Ovary (tissue), 9 donors: ENCODE data around the gene PHC2. TPM values are rescaled to one million over a fixed set of nuclear protein-coding genes. Genes with fewer than 3 reads are reported as not detected.

ENCODE experiments used
- DNase-seq, 5 donors: peaks; one replicate each; pipeline ENCODE4 v3.0.0-alpha.2; 2019 to 2020
- H3K27ac ChIP-seq, 2 donors: fragments of 200-600 bp; one replicate each; pipeline versions ENCODE4 v1.5.1 to v1.8.0; 2019 to 2022
- H3K27me3 ChIP-seq: fragments of 200-600 bp; one replicate; pipeline ENCODE4 v1.8.0; 2022
- H3K36me3 ChIP-seq: fragments of 200-600 bp; sonication (generic); one replicate; pipeline ENCODE4 v1.5.1; 2019
- H3K4me1 ChIP-seq: one replicate; pipeline ENCODE4 v1.8.1; 2013; ENCODE audit warnings: mild to moderate bottlenecking, moderate library complexity; ENCODE audit not compliant: insufficient read depth
- H3K4me3 ChIP-seq: fragments of 200-600 bp; sonication (generic); one replicate; pipeline ENCODE4 v1.5.1; 2017
- H3K9me3 ChIP-seq, 2 donors: fragments of 200-600 bp in 1 of 2; sonication (generic) in 1 of 2; one replicate each; pipeline versions ENCODE4 v1.5.1 to v1.8.1; 2013 to 2019; ENCODE audit warnings: mild to moderate bottlenecking in 1 of 2, moderate library complexity in 1 of 2
- CTCF ChIP-seq, 3 donors: fragments of 450-650 bp in 2 of 3; fragments of 200-600 bp in 1 of 3; IDR thresholded peaks; one replicate each; pipeline versions ENCODE4 v1.5.1 to v1.8.0; 2016 to 2022; ENCODE audit warnings: antibody characterized with exemption in 3 of 3, mild to moderate bottlenecking in 1 of 3
- EP300 ChIP-seq: sonication (generic); formaldehyde crosslinking; IDR thresholded peaks from one replicate; pipeline ENCODE4 v1.6.1; 2017; ENCODE audit warnings: antibody characterized with exemption
- POLR2A ChIP-seq: fragments of 450-650 bp; IDR thresholded peaks from one replicate; pipeline ENCODE4 v1.6.1; 2017; ENCODE audit warnings: antibody characterized with exemption, mild to moderate bottlenecking, moderate library complexity
- WGBS, 3 donors: extraction: QIAGEN DNeasy Blood & Tissue Kit in 1 of 3; methylation state at CpG; one replicate each; pipeline versions ENCODE4 v1.1.5 to v1.1.7; 2013 to 2017; 5-methylcytosine and 5-hydroxymethylcytosine counted together
- intact Hi-C, 4 donors: fragments of 100-400 bp; cut with DNase I; formaldehyde crosslinking; loops; one replicate each; pipeline versions ENCODE4 v1.11.0 to v1.15.1; 2022 to 2023
- polyA plus RNA-seq, 2 donors: library from polyadenylated mRNA; stranded (reverse); fragments of 200-250 nt in 1 of 2; fragments of 350-450 nt in 1 of 2; fragmentation: Illumina TruSeq in 1 of 2; extraction: RNeasy Lipid Tissue Mini Kit (QIAGEN cat#74804) in 1 of 2; gene quantifications; one replicate each; pipeline ENCODE4 v1.2.3, GENCODE V29; 2013 to 2014
- total RNA-seq, 7 donors: library from RNA; depleted of rRNA in 2 of 7; stranded (reverse); fragments of >200 nt in 2 of 7; fragmentation: NEBNext Ultra II Directional in 3 of 7; extraction: Animal tissue kit (Norgen Biotek cat#: 25700) in 3 of 7; gene quantifications; one replicate each; pipeline versions ENCODE4 v1.1.0 to v1.2.4, GENCODE V29; 2016 to 2023
- donor health status: DM: no; HTN: no; CAD: no; lungs with moderate emphysema.
- donor health status: DM: no; HTN: no; CAD: no.
- donor health status: Bipolar disorder and iron deficiency.
- donor health status: DM: yes; HTN: yes; CAD: no.
- donor health status: DM: no; HTN: no; CAD: no.
- donor health status: DM: yes; HTN: yes; CAD: no.

The PHC2 gene
- total and polyA plus RNA-seq, 9 donors, result 52.3 to 101 (median 85.5) TPM

GRCh38 chr1:33397125-33397506 lies 33.8 kb downstream of the PHC2 start:
- Histone ChIP-seq H3K36me3 (no peaks in the 10 kb centered on the region), H3K4me3 (no peak overlapping the region), H3K27ac (no peak overlapping the region), H3K9me3 (no peaks in the 10 kb centered on the region), H3K27me3 (no peaks in the 10 kb centered on the region), H3K4me1 (peaks cover 7% of the 10 kb centered on the region)
- WGBS, 3 donors, result 46 to 75% (median 71%) methylated on average over 2 of the region's 2 CpGs
- TF ChIP-seq POLR2A, result no peak
- no peak for TF ChIP-seq EP300
- TF ChIP-seq CTCF (IDR thresholded peaks at IDR 0.05), result no peak
- intact Hi-C loops, result no loop called here
- DNase-seq, result no peak

- intact Hi-C loops, result no loop called here
- DNase-seq, result no peak
- no peaks in the 10 kb centered on the region for H3K36me3 ChIP-seq
- H3K4me1 ChIP-seq, result peaks cover 7% of the 10 kb centered on the region
- H3K4me3 ChIP-seq, result no peak overlapping the region
- no peaks in the 10 kb centered on the region for H3K27me3 ChIP-seq
- H3K9me3 ChIP-seq, result no peaks in the 10 kb centered on the region
- no peak overlapping the region for H3K27ac ChIP-seq
- WGBS, 3 donors, result 30 to 52% (median 44%) methylated on average over 10 of the region's 10 CpGs
- TF ChIP-seq CTCF (IDR thresholded peaks at IDR 0.05) (no peak), POLR2A (no peak), EP300 (no peak)
These were observed 34.4 kb downstream of the PHC2 start for GRCh38 chr1:33396188-33397124.

GRCh38 chr1:33394770-33395169 lies 36.1 kb downstream of the PHC2 start:
- no peaks in the 10 kb centered on the region for H3K9me3 ChIP-seq
- whole genome bisulfite sequencing, 3 donors, result 46 to 70% (median 57%) methylated on average over 5 of the region's 5 CpGs
- DNase-seq, result no peak
- peaks cover 7% of the 10 kb centered on the region for H3K4me1 ChIP-seq
- no peaks in the 10 kb centered on the region for H3K27me3 ChIP-seq
- H3K36me3 ChIP-seq, result no peaks in the 10 kb centered on the region
- no peak overlapping the region for H3K4me3 ChIP-seq
- TF ChIP-seq POLR2A (no peak), EP300 (no peak), CTCF (IDR thresholded peaks at IDR 0.05) (no peak)
- H3K27ac ChIP-seq, result no peak overlapping the region
- intact Hi-C loops, result no loop called here

- no peak overlapping the region for H3K27ac ChIP-seq
- no peak for TF ChIP-seq EP300
- no peak for TF ChIP-seq POLR2A
- no peak for TF ChIP-seq CTCF (IDR thresholded peaks at IDR 0.05)
- intact Hi-C loops, result no loop called here
These were observed 36.9 kb downstream of the PHC2 start for GRCh38 chr1:33393991-33394390.

More at GRCh38 chr1:33393991-33394390, 36.9 kb downstream of the PHC2 start:
- Histone ChIP-seq H3K4me3 (no peak overlapping the region), H3K27me3 (no peaks in the 10 kb centered on the region), H3K4me1 (peaks cover 13% of the 10 kb centered on the region), H3K36me3 (no peaks in the 10 kb centered on the region), H3K9me3 (no peaks in the 10 kb centered on the region)
- no peak for DNase-seq
